ACC112 (cell line): Measurements from ENCODE around the gene XRCC3.

Experiments used
- H2AFZ ChIP-seq: fragments of 200-600 bp; sonication (generic); one replicate; pipeline ENCODE4 v1.6.0; 2017; ENCODE audit warnings: antibody characterized with exemption, low read length; ENCODE audit not compliant: unreplicated experiment
- H3K27ac ChIP-seq: fragments of 200-600 bp; sonication (generic); 2 replicates; pipeline ENCODE4 v1.5.1; 2014; ENCODE audit warnings: low read depth, mild to moderate bottlenecking, antibody characterized with exemption, low read length, moderate library complexity
- H3K27me3 ChIP-seq: fragments of 200-600 bp; sonication (generic); 2 replicates; pipeline ENCODE4 v1.6.1; 2014; ENCODE audit warnings: mild to moderate bottlenecking, antibody characterized with exemption, low read length, moderate library complexity, mixed read lengths; ENCODE audit not compliant: insufficient read depth
- H3K36me3 ChIP-seq: fragments of 200-600 bp; sonication (generic); 2 replicates; pipeline ENCODE4 v1.6.1; 2016; ENCODE audit warnings: mild to moderate bottlenecking, antibody characterized with exemption, low read length, moderate library complexity, mixed read lengths; ENCODE audit not compliant: insufficient read depth
- H3K4me1 ChIP-seq: fragments of 200-600 bp; sonication (generic); one replicate; pipeline ENCODE4 v1.6.1; 2016; ENCODE audit warnings: low read length, mixed read lengths; ENCODE audit not compliant: insufficient read depth, unreplicated experiment, control insufficient read depth
- H3K4me3 ChIP-seq: fragments of 200-600 bp; sonication (generic); 2 replicates; pipeline ENCODE4 v1.5.1; 2014; ENCODE audit warnings: mild to moderate bottlenecking, low read depth, low read length
- H3K79me2 ChIP-seq: fragments of 200-600 bp; sonication (generic); one replicate; pipeline ENCODE4 v1.6.0; 2016; ENCODE audit warnings: low read length; ENCODE audit not compliant: control insufficient read depth, unreplicated experiment, insufficient read depth

The XRCC3 gene

GRCh38 chr14:103704708-103705107 is 10.5 kb downstream of the XRCC3 start:
- Histone ChIP-seq H3K27ac (no peak overlapping the region), H2AFZ (no peak overlapping the region), H3K4me3 (no peak overlapping the region), H3K4me1 (no peaks in the 10 kb centered on the region), H3K36me3 (peaks cover 8% of the 10 kb centered on the region; the same call in 1 of the 2 replicates), H3K79me2 (peaks cover under 1% of the 10 kb centered on the region), H3K27me3 (no peaks in the 10 kb centered on the region)

DNA sequence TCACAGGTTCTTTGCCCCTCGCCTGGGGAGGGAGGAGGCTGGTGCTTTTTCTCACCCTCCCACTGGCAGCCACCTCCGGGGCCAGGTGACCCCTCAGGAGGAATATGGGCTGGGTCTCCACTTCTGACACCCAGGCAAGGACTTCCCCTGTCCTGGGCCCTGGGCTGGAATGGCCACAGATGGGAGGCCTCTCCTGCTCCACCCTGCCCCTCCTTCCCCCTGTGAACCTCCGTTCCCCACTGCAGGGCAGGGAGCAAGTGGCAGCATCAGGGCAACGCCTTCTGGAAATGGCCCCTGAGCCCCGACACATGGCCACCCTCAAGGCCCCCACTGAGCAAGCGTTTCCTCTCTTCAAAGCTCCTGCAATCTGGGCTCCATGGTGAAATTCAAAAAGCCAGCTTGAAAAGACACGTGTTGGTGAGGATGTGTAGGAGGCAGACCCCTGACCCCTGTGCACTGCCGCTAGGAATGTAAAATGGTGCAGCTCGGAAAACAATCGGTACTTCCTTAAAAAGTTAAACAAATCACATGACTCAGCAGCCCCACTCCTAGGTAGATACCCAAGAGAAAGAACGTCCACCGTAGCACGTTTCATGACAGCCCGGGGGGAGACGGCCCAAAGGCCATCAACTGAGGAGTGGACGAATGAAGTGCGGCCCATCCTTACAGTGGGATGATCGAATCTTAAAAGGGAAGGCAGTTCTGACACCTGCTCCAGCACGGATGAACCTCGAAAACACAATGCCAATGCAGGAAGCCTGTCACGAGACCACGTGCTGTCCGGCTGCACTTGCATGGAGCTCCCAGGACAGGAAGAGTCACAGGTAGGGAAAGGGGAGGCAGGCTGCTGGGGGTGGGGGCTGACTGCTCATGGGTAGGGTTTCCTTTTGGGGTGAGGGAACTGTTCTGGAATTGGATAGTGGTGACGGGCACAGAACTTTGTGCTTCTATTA is 11.5 kb downstream of the XRCC3 start:
- Histone ChIP-seq H3K4me1 (no peaks in the 10 kb centered on the region), H3K79me2 (no peaks in the 10 kb centered on the region), H3K27ac (no peak overlapping the region), H3K36me3 (peaks cover 10% of the 10 kb centered on the region; the same call in 1 of the 2 replicates), H3K27me3 (no peaks in the 10 kb centered on the region), H3K4me3 (no peak overlapping the region), H2AFZ (no peak overlapping the region)

- peaks cover 13% of the 10 kb centered on the region; the same call in 1 of the 2 replicates for H3K36me3 ChIP-seq
- no peak overlapping the region for H2AFZ ChIP-seq
- H3K27me3 ChIP-seq = no peaks in the 10 kb centered on the region
- no peak overlapping the region for H3K4me3 ChIP-seq
- H3K4me1 ChIP-seq = no peaks in the 10 kb centered on the region
- no peaks in the 10 kb centered on the region for H3K79me2 ChIP-seq
- no peak overlapping the region for H3K27ac ChIP-seq
Measured at GRCh38 chr14:103702497-103703432, 12.5 kb downstream of the XRCC3 start.

- no peak overlapping the region for H3K4me3 ChIP-seq
- H3K27ac ChIP-seq = no peak overlapping the region
- H3K27me3 ChIP-seq = no peaks in the 10 kb centered on the region
- no peak overlapping the region for H2AFZ ChIP-seq
- H3K4me1 ChIP-seq = peaks cover 3% of the 10 kb centered on the region
- H3K79me2 ChIP-seq = peaks cover 6% of the 10 kb centered on the region
- H3K36me3 ChIP-seq = peaks cover 13% of the 10 kb centered on the region; the same call in 1 of the 2 replicates
Measured at GRCh38 chr14:103702095-103702494, 13.2 kb downstream of the XRCC3 start.

DNA sequence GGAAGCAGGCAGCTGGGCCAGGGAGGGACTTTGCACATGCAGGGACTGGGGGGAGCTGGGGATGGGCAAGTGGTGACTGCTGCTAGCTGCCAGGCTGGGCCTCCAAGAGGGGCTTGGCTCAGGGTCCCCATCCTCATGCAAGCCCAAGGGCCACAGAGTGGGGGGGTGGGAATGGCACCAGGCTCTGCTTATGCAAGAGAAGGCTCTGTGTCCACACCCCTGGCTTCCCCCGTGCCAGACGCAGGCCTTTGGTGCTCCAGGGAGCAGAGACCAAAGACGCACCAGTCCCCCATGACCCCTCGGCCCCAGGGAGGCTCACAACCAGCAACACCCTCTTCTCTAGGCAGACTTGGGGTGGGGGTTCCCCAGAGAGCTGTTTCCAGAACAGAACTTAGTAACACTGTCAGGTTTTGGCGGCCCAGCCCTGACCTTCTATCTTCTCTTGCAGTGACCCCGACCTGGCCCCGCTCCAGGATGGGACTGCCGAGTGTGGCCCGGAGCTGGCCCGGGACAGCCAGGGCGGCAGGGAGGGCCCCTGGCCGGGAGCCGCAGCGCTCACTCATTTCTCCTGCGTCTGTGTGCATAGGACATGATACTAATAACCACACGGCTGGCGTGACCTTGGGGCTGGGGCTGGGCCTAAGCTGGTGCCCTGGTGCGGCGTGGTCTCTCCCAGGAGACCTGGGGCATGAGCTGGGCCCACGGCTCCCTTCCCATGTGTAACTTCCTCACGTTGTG is 14.3 kb downstream of the XRCC3 start:
- peaks cover 10% of the 10 kb centered on the region for H3K79me2 ChIP-seq
- H2AFZ ChIP-seq = no peak overlapping the region
- peaks cover 13% of the 10 kb centered on the region; the same call in 1 of the 2 replicates for H3K36me3 ChIP-seq
- H3K27ac ChIP-seq = no peak overlapping the region
- H3K27me3 ChIP-seq = no peaks in the 10 kb centered on the region
- peaks cover 10% of the 10 kb centered on the region for H3K4me1 ChIP-seq
- no peak overlapping the region for H3K4me3 ChIP-seq

DNA sequence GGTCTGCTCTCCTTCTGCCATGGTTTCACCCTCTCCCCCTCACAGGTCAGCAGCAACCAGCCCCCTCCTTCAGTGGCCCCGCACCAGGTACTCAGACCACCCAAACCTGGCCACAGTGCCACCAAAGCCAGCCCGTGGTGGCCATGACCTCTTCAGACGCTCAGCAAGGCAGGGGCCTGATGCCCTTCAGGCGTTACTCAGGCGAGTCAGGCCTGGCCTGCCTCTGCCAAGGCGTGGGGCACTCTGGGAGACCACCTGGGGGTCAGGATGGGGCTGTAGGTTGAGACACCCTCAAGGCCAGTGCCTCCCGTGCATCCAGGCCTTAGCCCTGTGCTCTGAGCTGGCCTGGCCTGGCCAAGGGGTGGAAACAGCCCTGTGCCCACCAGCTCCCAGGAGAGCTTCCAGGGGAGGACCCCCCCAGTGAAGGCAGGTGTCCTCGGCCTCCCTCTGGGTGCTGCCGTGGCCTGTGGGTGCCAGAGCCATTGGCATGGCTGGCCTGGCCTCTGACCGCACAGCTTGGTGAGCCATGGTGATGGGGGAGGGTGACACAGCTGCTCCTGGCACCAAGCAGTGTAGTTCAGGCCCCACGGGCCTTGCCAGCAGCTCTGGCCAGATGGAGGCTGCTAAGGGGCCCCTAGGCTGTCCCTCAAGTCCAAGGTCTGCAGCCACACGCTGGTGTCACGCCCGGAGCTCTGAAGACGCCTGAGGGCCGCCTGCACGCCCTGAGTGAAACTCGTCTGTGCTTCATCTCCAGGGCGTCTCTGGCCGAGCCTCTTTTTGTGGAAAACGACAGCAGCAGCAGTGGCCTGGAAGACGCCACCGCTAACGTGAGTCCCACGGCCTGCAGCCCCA is 15.1 kb downstream of the XRCC3 start:
- Histone ChIP-seq H3K27ac (no peak overlapping the region), H3K79me2 (peaks cover 10% of the 10 kb centered on the region), H3K4me1 (peaks cover 10% of the 10 kb centered on the region), H2AFZ (no peak overlapping the region), H3K4me3 (no peak overlapping the region), H3K36me3 (peaks cover 6% of the 10 kb centered on the region; the same call in 1 of the 2 replicates), H3K27me3 (no peaks in the 10 kb centered on the region)

GRCh38 chr14:103699261-103699661 is 16.0 kb downstream of the XRCC3 start:
- Histone ChIP-seq H3K4me1 (peaks cover 10% of the 10 kb centered on the region), H3K36me3 (peaks cover 5% of the 10 kb centered on the region; the same call in 1 of the 2 replicates), H3K27me3 (no peaks in the 10 kb centered on the region), H3K4me3 (no peak overlapping the region), H3K79me2 (peaks cover 10% of the 10 kb centered on the region), H2AFZ (no peak overlapping the region), H3K27ac (no peak overlapping the region)

DNA sequence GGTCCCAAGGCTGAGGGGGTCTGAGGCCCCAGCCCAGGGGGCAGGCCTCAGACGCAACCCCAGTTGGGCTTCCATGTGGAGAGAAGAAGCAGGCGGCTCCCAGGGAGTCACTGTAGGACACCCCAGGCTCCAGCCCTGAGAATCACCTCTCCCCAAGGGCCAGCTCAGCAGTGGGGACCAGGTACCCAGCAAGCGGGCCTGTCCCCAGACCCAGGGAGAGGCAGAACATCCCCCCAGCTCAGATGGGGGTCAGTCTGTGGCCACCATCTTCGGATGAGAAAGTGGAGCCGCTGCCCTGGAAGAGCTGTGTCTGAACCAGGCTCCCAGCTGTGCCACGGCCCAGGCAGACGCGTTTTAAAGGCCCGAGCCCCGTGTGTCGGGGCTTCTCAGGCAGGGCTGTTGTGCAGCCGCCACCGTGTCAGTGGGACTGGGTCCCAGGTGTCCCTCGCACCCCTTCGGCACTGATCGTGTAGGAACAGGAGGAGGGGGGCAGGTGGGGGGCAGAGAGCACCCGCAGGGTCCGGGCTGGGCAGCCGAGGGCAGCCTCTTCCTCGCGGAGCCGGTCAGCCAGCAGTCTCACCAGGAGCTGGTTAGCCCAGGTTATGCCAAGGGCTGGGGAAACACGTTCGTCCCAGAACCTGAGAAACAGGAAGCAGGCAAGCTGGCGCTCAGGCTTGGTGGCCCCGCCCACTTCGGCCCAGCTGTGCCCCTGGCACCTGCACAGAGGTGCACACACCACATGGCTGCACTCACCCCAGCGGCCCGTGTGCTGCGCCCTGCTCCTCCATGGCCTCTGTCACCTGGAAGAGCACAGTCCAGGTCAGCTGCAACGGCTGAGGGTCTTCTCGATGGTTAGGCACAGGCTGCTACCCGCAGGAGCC is 16.6 kb downstream of the XRCC3 start:
- Histone ChIP-seq H3K4me3 (no peak overlapping the region), H3K27ac (no peak overlapping the region), H3K79me2 (peaks cover 10% of the 10 kb centered on the region), H3K27me3 (no peaks in the 10 kb centered on the region), H3K36me3 (peaks cover 7% of the 10 kb centered on the region; the same call in 1 of the 2 replicates), H2AFZ (no peak overlapping the region), H3K4me1 (peaks cover 10% of the 10 kb centered on the region)
